SK-N-SH (cell line): ENCODE measurements around the gene PREB. TPM values are rescaled to one million over a fixed set of nuclear protein-coding genes. Genes with fewer than 3 reads are reported as not detected.

Experiments used
- CTCF ChIA-PET: fragments of 300-600, 350-600 bp; formaldehyde crosslinking; extraction: SDS; loops from one replicate; lab custom pipeline; 2021; lab: Yijun Ruan, JAX
- POLR2A ChIA-PET: fragments of 350-600 bp; sonication (Branson Sonifier 250); formaldehyde crosslinking; extraction: SDS; loops from one replicate; lab custom pipeline; 2020; ENCODE audit warnings: antibody characterized with exemption, inconsistent platforms; lab: Yijun Ruan, JAX
- DNase-seq: peaks from one replicate; pipeline ENCODE4 v3.0.0; 2012
- H2AFZ ChIP-seq: fragments of 200-600 bp; sonication (generic); 2 replicates; pipeline ENCODE4 v1.8.1; 2016; ENCODE audit warnings: antibody characterized with exemption, mild to moderate bottlenecking, low read depth
- H3F3A ChIP-seq: fragments of 200-600 bp; sonication (generic); replicated peaks from 2 replicates; pipeline ENCODE3; 2016; ENCODE audit warnings: antibody characterized with exemption, mild to moderate bottlenecking; ENCODE audit not compliant: insufficient read depth
- H3K27ac ChIP-seq, 2 experiments: fragments of 200-500 bp in 1 of 2; fragments of 200-600 bp in 1 of 2; sonication (Bioruptor generic) in 1 of 2; sonication (generic), shearing (Covaris generic) in 1 of 2; 2 replicates each; pipeline versions ENCODE4 v1.5.1 to v1.6.1; 2014 to 2016; ENCODE audit warnings: low read depth in 2 of 2, inconsistent platforms in 1 of 2, low read length in 1 of 2, mild to moderate bottlenecking in 1 of 2, mixed read lengths in 1 of 2
- H3K27me3 ChIP-seq: fragments of 200-600 bp; sonication (generic), shearing (Covaris generic); 2 replicates; pipeline ENCODE4 v1.6.1; 2016; ENCODE audit warnings: mixed run types; ENCODE audit not compliant: insufficient read depth
- H3K36me3 ChIP-seq, 2 experiments: fragments of 200-500 bp in 1 of 2; fragments of 200-600 bp in 1 of 2; sonication (Bioruptor generic) in 1 of 2; sonication (generic) in 1 of 2; replicated peaks in 1 of 2; 2 replicates each; pipeline versions ENCODE3 to v1.5.1; 2014 to 2016; ENCODE audit warnings: low read length in 1 of 2, mild to moderate bottlenecking in 1 of 2; ENCODE audit not compliant: insufficient read depth in 2 of 2, control insufficient read depth in 1 of 2
- H3K4me1 ChIP-seq, 2 experiments: fragments of 200-500 bp in 1 of 2; fragments of 200-600 bp in 1 of 2; sonication (Bioruptor generic) in 1 of 2; sonication (generic), shearing (Covaris generic) in 1 of 2; 2 replicates each; pipeline versions ENCODE4 v1.5.1 to v1.6.1; 2014 to 2016; ENCODE audit warnings: low read depth in 1 of 2, low read length in 1 of 2, mixed run types in 1 of 2; ENCODE audit not compliant: insufficient read depth in 2 of 2, control insufficient read depth in 1 of 2
- H3K4me2 ChIP-seq: fragments of 200-600 bp; sonication (generic), shearing (Covaris generic); 2 replicates; pipeline ENCODE4 v1.6.1; 2017; ENCODE audit warnings: mixed run types
- H3K4me3 ChIP-seq, 2 experiments: fragments of 200-500 bp in 1 of 2; fragments of 200-600 bp in 1 of 2; sonication (Bioruptor generic) in 1 of 2; sonication (generic), shearing (Covaris generic) in 1 of 2; 2 replicates each; pipeline versions ENCODE4 v1.5.1 to v1.8.1; 2014 to 2016; ENCODE audit warnings: low read depth in 2 of 2, inconsistent platforms in 1 of 2, low read length in 1 of 2, mild to moderate bottlenecking in 1 of 2, mixed read lengths in 1 of 2, moderate library complexity in 1 of 2
- H3K79me2 ChIP-seq: fragments of 200-600 bp; sonication (generic); 2 replicates; pipeline ENCODE4 v1.8.1; 2017; ENCODE audit warnings: mild to moderate bottlenecking; ENCODE audit not compliant: insufficient read depth
- H3K9ac ChIP-seq: fragments of 200-600 bp; sonication (generic); 2 replicates; pipeline ENCODE4 v1.6.1; 2017; ENCODE audit warnings: mixed run types
- H3K9me2 ChIP-seq: fragments of 200-600 bp; sonication (generic); 2 replicates; pipeline ENCODE4 v1.6.1; 2017; ENCODE audit warnings: mixed run types
- H3K9me3 ChIP-seq: fragments of 200-600 bp; sonication (generic); 2 replicates; pipeline ENCODE4 v1.6.1; 2017; ENCODE audit warnings: mixed run types, mild to moderate bottlenecking, moderate library complexity
- H4K20me1 ChIP-seq: fragments of 200-600 bp; sonication (generic); 2 replicates; pipeline ENCODE4 v1.6.1; 2017; ENCODE audit warnings: mild to moderate bottlenecking, mixed run types; ENCODE audit not compliant: insufficient read depth
- CTCF ChIP-seq: fragments of 200-600 bp; sonication (generic); IDR thresholded peaks from 2 replicates; pipeline ENCODE4 v1.6.1; 2017; ENCODE audit warnings: antibody characterized with exemption, mild to moderate bottlenecking, moderate library complexity
- FOSL2 ChIP-seq: IDR thresholded peaks from 2 replicates; pipeline ENCODE4 v1.4.0; 2012; ENCODE audit warnings: low read depth, mild to moderate bottlenecking, moderate library complexity, borderline replicate concordance
- GATA2 ChIP-seq: sonication (generic); formaldehyde crosslinking; IDR thresholded peaks from 2 replicates; pipeline ENCODE4 v1.5.0; 2020; ENCODE audit warnings: mild to moderate bottlenecking, missing genetic modification reagents
- MEF2A ChIP-seq: IDR thresholded peaks from 2 replicates; pipeline ENCODE4 v1.4.0; 2012; ENCODE audit warnings: low read depth, borderline replicate concordance
- MXI1 ChIP-seq: IDR thresholded peaks from 2 replicates; pipeline ENCODE4 v1.6.1; 2012; ENCODE audit warnings: mild to moderate bottlenecking, low read depth, low read length, improper control_type of control experiment
- POLR2AphosphoS5 ChIP-seq: IDR thresholded peaks from 2 replicates; pipeline ENCODE4 v1.6.1; 2012; ENCODE audit warnings: low read depth, low read length
- RCOR1 ChIP-seq: fragments of 150-350 bp; IDR thresholded peaks from 2 replicates; pipeline ENCODE4 v1.6.1; 2017; ENCODE audit warnings: antibody characterized with exemption, low read length
- YY1 ChIP-seq: IDR thresholded peaks from 2 replicates; pipeline ENCODE4 v1.4.0; 2012; ENCODE audit warnings: low read depth, mild to moderate bottlenecking
- WGBS: methylation state at CpG from one replicate; pipeline ENCODE4 v1.1.6; 2017; ENCODE audit warnings: low lambda C conversion rate; 5-methylcytosine and 5-hydroxymethylcytosine counted together
- polyA plus RNA-seq, 3 experiments: library from polyadenylated mRNA; depleted of rRNA; stranded (reverse); fragments of >200 nt; gene quantifications; 2 replicates each; pipeline ENCODE4 v1.2.3, GENCODE V29; 2012
- TF ChIP-seq, protein P1 (sequence below): fragments of 150-350 bp; IDR thresholded peaks from 2 replicates; pipeline ENCODE4 v1.6.1; 2017; ENCODE audit warnings: antibody characterized with exemption, low read length, low read depth, borderline replicate concordance
- TF ChIP-seq, protein P2 (sequence below): IDR thresholded peaks from 2 replicates; pipeline ENCODE4; 2012
- TF ChIP-seq, protein P3 (sequence below): fragments of 150-350 bp; IDR thresholded peaks from 2 replicates; pipeline ENCODE4 v1.6.1; 2016; ENCODE audit warnings: mild to moderate bottlenecking, low read depth, low read length

PREB gene
- polyA plus RNA-seq, 1 of the 3 experiments (the other 2 are of a cell fraction): 47.9 TPM

GRCh38 chr2:27148801-27149439 lies 14.5 kb upstream of the PREB start, which contains the start of gene TCF23 (continued):
- no peak for TF ChIP-seq GATA2
- TF ChIP-seq POLR2AphosphoS5: no peak
- TF ChIP-seq, protein P1, sequence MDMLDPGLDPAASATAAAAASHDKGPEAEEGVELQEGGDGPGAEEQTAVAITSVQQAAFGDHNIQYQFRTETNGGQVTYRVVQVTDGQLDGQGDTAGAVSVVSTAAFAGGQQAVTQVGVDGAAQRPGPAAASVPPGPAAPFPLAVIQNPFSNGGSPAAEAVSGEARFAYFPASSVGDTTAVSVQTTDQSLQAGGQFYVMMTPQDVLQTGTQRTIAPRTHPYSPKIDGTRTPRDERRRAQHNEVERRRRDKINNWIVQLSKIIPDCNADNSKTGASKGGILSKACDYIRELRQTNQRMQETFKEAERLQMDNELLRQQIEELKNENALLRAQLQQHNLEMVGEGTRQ: no peak
- no peak for TF ChIP-seq MEF2A

GRCh38 chr2:27147935-27148334 lies 13.5 kb upstream of the PREB start:
- no peak overlapping the region for H3K4me3 ChIP-seq
- peak; percentile 15 for DNase-seq
- no peak for TF ChIP-seq RCOR1
- TF ChIP-seq, protein P2, sequence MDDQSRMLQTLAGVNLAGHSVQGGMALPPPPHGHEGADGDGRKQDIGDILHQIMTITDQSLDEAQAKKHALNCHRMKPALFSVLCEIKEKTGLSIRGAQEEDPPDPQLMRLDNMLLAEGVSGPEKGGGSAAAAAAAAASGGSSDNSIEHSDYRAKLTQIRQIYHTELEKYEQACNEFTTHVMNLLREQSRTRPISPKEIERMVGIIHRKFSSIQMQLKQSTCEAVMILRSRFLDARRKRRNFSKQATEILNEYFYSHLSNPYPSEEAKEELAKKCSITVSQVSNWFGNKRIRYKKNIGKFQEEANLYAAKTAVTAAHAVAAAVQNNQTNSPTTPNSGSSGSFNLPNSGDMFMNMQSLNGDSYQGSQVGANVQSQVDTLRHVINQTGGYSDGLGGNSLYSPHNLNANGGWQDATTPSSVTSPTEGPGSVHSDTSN: no peak
- no peak for TF ChIP-seq YY1
- TF ChIP-seq, all 33 proteins: peak for 0
- H4K20me1 ChIP-seq: no peaks in the 10 kb centered on the region
- H3K9ac ChIP-seq: no peak overlapping the region
- no peaks in the 10 kb centered on the region for H3K9me2 ChIP-seq
- no peaks in the 10 kb centered on the region for H3F3A ChIP-seq
- 85% methylated on average over 8 of the region's 8 CpGs for WGBS
- ChIA-PET CTCF (interaction anchor here (0.8 to 7.4 kb wide), 5 partner anchors 14 to 39 kb away, joined by 3 to 56 read pairs (median 4); no protein-coding TSS in a partner anchor), POLR2A (no interaction called here)
- no peak overlapping the region for H3K4me2 ChIP-seq
- no peaks in the 10 kb centered on the region for H3K79me2 ChIP-seq
- H2AFZ ChIP-seq: no peak overlapping the region
- peaks cover 3% of the 10 kb centered on the region for H3K9me3 ChIP-seq
- H3K27me3 ChIP-seq: peaks cover 10% of the 10 kb centered on the region
- no peak overlapping the region for H3K27ac ChIP-seq
- H3K4me1 ChIP-seq: no peaks in the 10 kb centered on the region
- no peaks in the 10 kb centered on the region for H3K36me3 ChIP-seq

DNA sequence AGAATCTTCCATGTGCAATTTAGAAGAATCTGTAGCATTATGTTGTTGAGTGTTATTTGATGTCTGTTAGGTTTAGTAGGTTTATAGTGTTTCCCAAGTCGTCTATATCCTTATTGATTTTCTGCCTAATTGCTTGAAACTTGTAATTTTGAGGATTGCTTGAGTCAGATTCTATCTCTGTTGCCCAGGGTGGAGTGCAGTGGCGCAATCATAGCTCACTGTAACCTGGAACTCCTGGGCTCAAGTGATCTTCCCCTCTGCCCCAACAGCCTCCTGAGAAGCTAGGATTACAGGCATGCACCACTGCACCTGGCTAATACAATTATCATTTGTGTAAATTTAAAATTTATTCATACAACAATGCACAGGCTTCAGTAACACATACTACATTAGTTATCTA lies 11.2 kb upstream of the PREB start:
- Histone ChIP-seq H3K27me3 (peaks cover 19% of the 10 kb centered on the region), H3K79me2 (no peaks in the 10 kb centered on the region), H3K36me3 (no peaks in the 10 kb centered on the region), H3K9ac (no peak overlapping the region), H3F3A (no peaks in the 10 kb centered on the region), H3K4me1 (no peaks in the 10 kb centered on the region), H4K20me1 (no peaks in the 10 kb centered on the region), H3K4me3 (no peak overlapping the region), H3K27ac (no peak overlapping the region), H3K9me2 (no peaks in the 10 kb centered on the region), H3K4me2 (no peak overlapping the region), H2AFZ (no peak overlapping the region), H3K9me3 (peaks cover 6% of the 10 kb centered on the region)
- no peak for DNase-seq
- POLR2A ChIA-PET: no interaction called here
- CTCF ChIA-PET: interaction anchor here (0.7 to 3.4 kb wide), 8 partner anchors 9 to 134 kb away, joined by 3 to 15 read pairs (median 4); no protein-coding TSS in a partner anchor
- WGBS: 64% methylated on average over 2 of the region's 2 CpGs
- TF ChIP-seq, protein P3, sequence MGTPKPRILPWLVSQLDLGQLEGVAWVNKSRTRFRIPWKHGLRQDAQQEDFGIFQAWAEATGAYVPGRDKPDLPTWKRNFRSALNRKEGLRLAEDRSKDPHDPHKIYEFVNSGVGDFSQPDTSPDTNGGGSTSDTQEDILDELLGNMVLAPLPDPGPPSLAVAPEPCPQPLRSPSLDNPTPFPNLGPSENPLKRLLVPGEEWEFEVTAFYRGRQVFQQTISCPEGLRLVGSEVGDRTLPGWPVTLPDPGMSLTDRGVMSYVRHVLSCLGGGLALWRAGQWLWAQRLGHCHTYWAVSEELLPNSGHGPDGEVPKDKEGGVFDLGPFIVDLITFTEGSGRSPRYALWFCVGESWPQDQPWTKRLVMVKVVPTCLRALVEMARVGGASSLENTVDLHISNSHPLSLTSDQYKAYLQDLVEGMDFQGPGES: no peak
- TF ChIP-seq FOSL2: no peak
- no peak for TF ChIP-seq CTCF
- no peak for TF ChIP-seq MEF2A
- no peak for TF ChIP-seq MXI1
